HG02852 (cell line): ENCODE measurements around the gene KIF26A.

Experiments used
- ATAC-seq: cut with Tn5 transposase; IDR thresholded peaks from one replicate; pipeline ENCODE4 v1.9.1; 2021; ENCODE audit warnings: mild to moderate bottlenecking, moderate library complexity; ENCODE audit not compliant: unreplicated experiment

Gene KIF26A

GRCh38 chr14:104154246-104154645 is 15.9 kb downstream of the KIF26A start:
- no peak for ATAC-seq

GRCh38 chr14:104155513-104155912 is 17.1 kb downstream of the KIF26A start:
- ATAC-seq, result no peak

- no peak for ATAC-seq
Observed at GRCh38 chr14:104156142-104156541, 17.8 kb downstream of the KIF26A start.

- no peak for ATAC-seq
Observed at GRCh38 chr14:104157016-104157928, 18.9 kb downstream of the KIF26A start.

GRCh38 chr14:104158827-104159798 is 20.7 kb downstream of the KIF26A start:
- ATAC-seq, result no peak

- no peak for ATAC-seq
Observed at GRCh38 chr14:104159990-104160389, 21.6 kb downstream of the KIF26A start.

GRCh38 chr14:104161602-104162367 is 23.4 kb downstream of the KIF26A start:
- ATAC-seq, result no peak

GRCh38 chr14:104162495-104162894 is 24.1 kb downstream of the KIF26A start:
- no peak for ATAC-seq

GRCh38 chr14:104163541-104163940 is 25.2 kb downstream of the KIF26A start:
- no peak for ATAC-seq

- no peak for ATAC-seq
Observed at GRCh38 chr14:104164041-104164440, 25.7 kb downstream of the KIF26A start.

- no peak for ATAC-seq
Observed at GRCh38 chr14:104164512-104164911, 26.1 kb downstream of the KIF26A start.

GRCh38 chr14:104166698-104167097 is 28.3 kb downstream of the KIF26A start:
- ATAC-seq, result no peak

- no peak for ATAC-seq
Observed at GRCh38 chr14:104168603-104169002, 30.2 kb downstream of the KIF26A start.

GRCh38 chr14:104169005-104169698 is 30.8 kb downstream of the KIF26A start:
- no peak for ATAC-seq

- no peak for ATAC-seq
Observed at GRCh38 chr14:104169699-104170479, 31.5 kb downstream of the KIF26A start.

- ATAC-seq, result no peak
Observed at GRCh38 chr14:104171029-104171697, 32.8 kb downstream of the KIF26A start.

GRCh38 chr14:104171895-104172294 is 33.5 kb downstream of the KIF26A start:
- ATAC-seq, result no peak

GRCh38 chr14:104172349-104172748 is 34.0 kb downstream of the KIF26A start:
- no peak for ATAC-seq

- ATAC-seq, result no peak
Observed at GRCh38 chr14:104172880-104173279, 34.5 kb downstream of the KIF26A start.
